Transverse colon (tissue), 4 donors: ENCODE measurements around the gene CEP135.

Experiments
- POLR2AphosphoS5 ChIP-seq, 3 donors: sonication (generic); formaldehyde crosslinking; IDR thresholded peaks; one replicate each; pipeline ENCODE4 v1.6.1; 2016; ENCODE audit warnings: antibody characterized with exemption in 3 of 3
- TF ChIP-seq, protein P1 (sequence below), 5 experiments: fragments of 200-600 bp in 3 of 5; fragments of 450-650 bp in 2 of 5; sonication (generic) in 3 of 5; IDR thresholded peaks; 1 replicate in 2 of 5; 2 replicates in 3 of 5; pipeline ENCODE4 v1.5.1; 2016 to 2017; ENCODE audit warnings: antibody characterized with exemption in 5 of 5, inconsistent platforms in 3 of 5, mild to moderate bottlenecking in 2 of 5, moderate library complexity in 1 of 5

DNA sequence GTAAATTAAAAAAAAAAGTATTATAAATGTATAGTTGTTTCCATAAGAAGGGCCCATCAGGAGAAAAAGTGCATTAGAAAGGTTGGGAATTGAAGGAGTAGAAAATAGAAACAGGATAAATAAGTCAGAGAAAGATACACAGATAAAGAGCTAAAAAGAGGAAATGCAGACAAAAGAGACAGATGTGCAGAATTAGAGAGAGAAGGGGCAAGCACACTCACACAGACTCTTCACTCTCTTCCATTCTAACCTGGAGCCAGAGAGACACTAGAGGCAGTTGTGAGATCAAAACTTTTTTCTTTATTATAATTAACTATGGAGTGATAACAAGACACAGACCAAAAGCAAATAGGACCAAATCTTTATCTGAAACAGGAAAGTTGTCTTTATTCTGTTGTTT is 134.1 kb downstream of the CEP135 start:
- TF ChIP-seq, protein P1, sequence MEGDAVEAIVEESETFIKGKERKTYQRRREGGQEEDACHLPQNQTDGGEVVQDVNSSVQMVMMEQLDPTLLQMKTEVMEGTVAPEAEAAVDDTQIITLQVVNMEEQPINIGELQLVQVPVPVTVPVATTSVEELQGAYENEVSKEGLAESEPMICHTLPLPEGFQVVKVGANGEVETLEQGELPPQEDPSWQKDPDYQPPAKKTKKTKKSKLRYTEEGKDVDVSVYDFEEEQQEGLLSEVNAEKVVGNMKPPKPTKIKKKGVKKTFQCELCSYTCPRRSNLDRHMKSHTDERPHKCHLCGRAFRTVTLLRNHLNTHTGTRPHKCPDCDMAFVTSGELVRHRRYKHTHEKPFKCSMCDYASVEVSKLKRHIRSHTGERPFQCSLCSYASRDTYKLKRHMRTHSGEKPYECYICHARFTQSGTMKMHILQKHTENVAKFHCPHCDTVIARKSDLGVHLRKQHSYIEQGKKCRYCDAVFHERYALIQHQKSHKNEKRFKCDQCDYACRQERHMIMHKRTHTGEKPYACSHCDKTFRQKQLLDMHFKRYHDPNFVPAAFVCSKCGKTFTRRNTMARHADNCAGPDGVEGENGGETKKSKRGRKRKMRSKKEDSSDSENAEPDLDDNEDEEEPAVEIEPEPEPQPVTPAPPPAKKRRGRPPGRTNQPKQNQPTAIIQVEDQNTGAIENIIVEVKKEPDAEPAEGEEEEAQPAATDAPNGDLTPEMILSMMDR (IDR thresholded peaks at IDR 0.05): no peak
- no peak for TF ChIP-seq POLR2AphosphoS5 (IDR thresholded peaks at IDR 0.05)
